Chondrocyte (in vitro differentiated cells): ENCODE measurements around the gene RTRAF. TPM values are rescaled to one million over a fixed set of nuclear protein-coding genes. Genes with fewer than 3 reads are reported as not detected.

ENCODE experiments used
- DNase-seq: peaks from one replicate; pipeline ENCODE4 v3.0.0; 2021; ENCODE audit warnings: mixed read lengths, low spot score
- H3K27ac Mint-ChIP-seq: one replicate; pipeline ENCODE4 v1.8.0; 2021; ENCODE audit warnings: mild to moderate bottlenecking, moderate library complexity, mixed read lengths; ENCODE audit not compliant: unreplicated experiment
- H3K27me3 Mint-ChIP-seq: 2 replicates; pipeline ENCODE4 v1.8.0; 2021; ENCODE audit warnings: low read depth, mixed read lengths
- H3K36me3 Mint-ChIP-seq: 2 replicates; pipeline ENCODE4 v1.8.0; 2021; ENCODE audit warnings: low read depth, mixed read lengths
- H3K4me1 Mint-ChIP-seq: 2 replicates; pipeline ENCODE4 v1.8.0; 2021; ENCODE audit warnings: low read depth, mild to moderate bottlenecking, mixed read lengths
- H3K4me3 Mint-ChIP-seq: one replicate; pipeline ENCODE4 v1.8.0; 2021; ENCODE audit warnings: mild to moderate bottlenecking, moderate library complexity, mixed read lengths; ENCODE audit not compliant: unreplicated experiment
- H3K9me3 Mint-ChIP-seq: 2 replicates; pipeline ENCODE4 v1.8.0; 2021; ENCODE audit warnings: low read depth, mixed read lengths
- total RNA-seq: library from RNA; stranded (reverse); gene quantifications from 3 replicates; pipeline ENCODE4 v1.2.1, GENCODE V29; 2021
- TF ChIP-seq, protein P1 (sequence below): fragments of 200-600 bp; sonication (generic); IDR thresholded peaks from 2 replicates; pipeline ENCODE4 v1.5.0; 2021; ENCODE audit warnings: antibody characterized with exemption, mild to moderate bottlenecking, moderate library complexity

Gene RTRAF
- total RNA-seq, 1 donor from 2014 or later = 169 TPM

DNA sequence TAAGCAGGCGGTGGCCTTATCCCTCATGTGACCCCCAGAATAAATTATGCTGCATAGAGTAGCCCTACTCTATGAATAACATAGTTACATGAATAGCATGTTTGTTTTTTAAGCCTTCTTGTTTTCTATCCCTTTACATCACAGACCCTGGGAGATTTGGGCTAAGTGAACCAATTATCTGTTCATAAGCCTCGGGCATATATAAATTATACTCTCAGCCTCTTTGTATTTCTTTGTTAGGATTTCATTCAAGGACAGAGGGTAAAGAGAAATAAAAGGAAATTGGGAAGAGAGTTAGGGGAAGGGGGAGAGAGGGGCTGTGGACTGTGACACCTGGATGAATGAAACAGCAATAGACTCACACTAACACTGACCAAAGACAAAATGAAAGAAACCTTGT lies 35.3 kb upstream of the RTRAF start:
- no peak overlapping the region for H3K4me3 Mint-ChIP-seq
- no peak for DNase-seq
- no peaks in the 10 kb centered on the region for H3K27me3 Mint-ChIP-seq
- H3K27ac Mint-ChIP-seq = no peak overlapping the region
- peaks cover 18% of the 10 kb centered on the region for H3K9me3 Mint-ChIP-seq
- no peaks in the 10 kb centered on the region for H3K4me1 Mint-ChIP-seq
- peaks cover 7% of the 10 kb centered on the region for H3K36me3 Mint-ChIP-seq
- TF ChIP-seq, protein P1, sequence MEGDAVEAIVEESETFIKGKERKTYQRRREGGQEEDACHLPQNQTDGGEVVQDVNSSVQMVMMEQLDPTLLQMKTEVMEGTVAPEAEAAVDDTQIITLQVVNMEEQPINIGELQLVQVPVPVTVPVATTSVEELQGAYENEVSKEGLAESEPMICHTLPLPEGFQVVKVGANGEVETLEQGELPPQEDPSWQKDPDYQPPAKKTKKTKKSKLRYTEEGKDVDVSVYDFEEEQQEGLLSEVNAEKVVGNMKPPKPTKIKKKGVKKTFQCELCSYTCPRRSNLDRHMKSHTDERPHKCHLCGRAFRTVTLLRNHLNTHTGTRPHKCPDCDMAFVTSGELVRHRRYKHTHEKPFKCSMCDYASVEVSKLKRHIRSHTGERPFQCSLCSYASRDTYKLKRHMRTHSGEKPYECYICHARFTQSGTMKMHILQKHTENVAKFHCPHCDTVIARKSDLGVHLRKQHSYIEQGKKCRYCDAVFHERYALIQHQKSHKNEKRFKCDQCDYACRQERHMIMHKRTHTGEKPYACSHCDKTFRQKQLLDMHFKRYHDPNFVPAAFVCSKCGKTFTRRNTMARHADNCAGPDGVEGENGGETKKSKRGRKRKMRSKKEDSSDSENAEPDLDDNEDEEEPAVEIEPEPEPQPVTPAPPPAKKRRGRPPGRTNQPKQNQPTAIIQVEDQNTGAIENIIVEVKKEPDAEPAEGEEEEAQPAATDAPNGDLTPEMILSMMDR = no peak

DNA sequence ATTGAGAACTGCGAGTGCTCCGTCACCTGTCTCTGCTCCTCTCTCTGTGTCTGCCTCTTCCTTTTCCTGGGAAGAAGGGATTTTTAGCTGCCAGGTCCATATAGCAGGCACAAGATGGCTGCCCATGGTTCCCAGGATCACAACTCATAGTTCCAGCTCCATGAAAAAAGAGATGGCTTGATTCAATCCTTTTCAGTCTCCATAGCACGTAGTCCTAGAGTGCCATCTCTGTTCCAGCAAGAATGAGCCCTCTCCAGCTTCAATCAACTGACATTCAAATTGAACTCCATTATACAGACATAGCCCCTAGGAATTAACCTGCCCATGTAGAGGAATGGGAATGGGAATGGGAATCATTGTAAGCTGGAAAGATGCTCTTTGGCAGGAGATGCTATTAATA lies 34.7 kb upstream of the RTRAF start:
- H3K4me1 Mint-ChIP-seq = no peaks in the 10 kb centered on the region
- TF ChIP-seq, protein P1 = no peak
- H3K27ac Mint-ChIP-seq = no peak overlapping the region
- peaks cover 12% of the 10 kb centered on the region for H3K36me3 Mint-ChIP-seq
- H3K4me3 Mint-ChIP-seq = no peak overlapping the region
- peaks cover 24% of the 10 kb centered on the region for H3K9me3 Mint-ChIP-seq
- DNase-seq = no peak
- H3K27me3 Mint-ChIP-seq = no peaks in the 10 kb centered on the region

DNA sequence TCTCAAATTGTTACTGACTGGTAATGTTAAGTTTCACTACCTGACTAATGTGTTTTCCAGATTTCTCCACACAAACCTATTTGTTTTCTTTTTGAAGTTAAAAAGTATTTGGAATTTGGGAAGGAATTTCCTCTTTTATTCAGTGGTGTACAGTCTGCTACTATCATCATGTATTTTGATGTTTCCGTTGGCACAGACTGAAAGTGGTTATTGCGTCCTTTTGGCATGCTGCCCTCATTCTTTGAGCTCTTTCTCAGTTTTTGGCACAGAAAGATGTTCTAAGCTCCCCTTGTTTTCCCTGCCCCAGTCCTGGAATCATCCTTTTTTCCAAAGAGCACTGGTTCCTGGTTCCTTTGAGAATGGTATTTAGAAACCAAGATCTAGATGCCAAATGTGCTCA lies 31.4 kb upstream of the RTRAF start:
- H3K36me3 Mint-ChIP-seq = peaks cover 17% of the 10 kb centered on the region
- H3K9me3 Mint-ChIP-seq = peaks cover 31% of the 10 kb centered on the region
- no peaks in the 10 kb centered on the region for H3K4me1 Mint-ChIP-seq
- TF ChIP-seq, protein P1 = no peak
- H3K27me3 Mint-ChIP-seq = no peaks in the 10 kb centered on the region
- no peak for DNase-seq
- H3K27ac Mint-ChIP-seq = no peak overlapping the region
- H3K4me3 Mint-ChIP-seq = no peak overlapping the region

DNA sequence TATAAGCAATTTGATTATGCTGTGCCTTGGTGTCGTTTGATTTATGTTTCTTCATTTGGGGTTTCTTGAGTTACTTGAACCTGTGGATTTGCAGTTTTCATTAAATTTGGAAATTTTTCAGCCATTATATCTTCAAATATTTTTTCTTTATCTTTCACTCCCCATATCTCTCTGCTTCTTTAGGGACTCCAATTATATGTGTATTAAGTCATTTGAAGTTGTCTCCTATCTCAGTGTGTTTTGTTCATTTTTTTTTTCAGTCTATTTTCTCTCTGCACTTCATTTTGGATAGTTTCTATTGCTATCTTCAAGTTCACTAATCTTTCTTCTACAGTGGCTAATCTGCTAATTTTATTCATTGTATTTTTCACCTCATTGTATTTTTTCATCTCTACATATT lies 29.4 kb upstream of the RTRAF start:
- Mint-ChIP-seq H3K27me3 (no peaks in the 10 kb centered on the region), H3K4me3 (no peak overlapping the region), H3K4me1 (no peaks in the 10 kb centered on the region), H3K27ac (no peak overlapping the region), H3K36me3 (peaks cover 17% of the 10 kb centered on the region), H3K9me3 (peaks cover 31% of the 10 kb centered on the region)
- TF ChIP-seq, protein P1 = no peak
- no peak for DNase-seq

DNA sequence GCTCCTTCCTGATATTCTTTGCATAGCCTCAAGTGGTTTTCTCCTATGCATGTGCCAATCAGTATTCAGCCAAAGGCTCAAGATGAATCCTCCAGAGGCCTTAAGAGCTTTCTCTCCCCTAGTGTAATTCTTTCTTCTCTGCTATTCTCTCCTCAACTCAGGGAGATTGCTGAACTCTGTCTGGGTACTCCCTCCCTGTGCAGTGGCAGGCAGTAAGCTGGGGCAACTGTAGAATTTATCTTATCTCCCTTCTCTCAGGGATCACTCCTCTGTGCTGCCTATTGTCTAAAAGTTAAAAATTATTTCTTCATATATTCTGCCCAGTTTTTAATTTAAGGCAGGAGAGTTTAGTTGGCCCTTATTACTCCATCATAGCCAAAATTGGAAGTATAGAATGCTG lies 28.5 kb upstream of the RTRAF start:
- Mint-ChIP-seq H3K4me1 (no peaks in the 10 kb centered on the region), H3K27ac (no peak overlapping the region), H3K27me3 (no peaks in the 10 kb centered on the region), H3K4me3 (no peak overlapping the region), H3K36me3 (peaks cover 17% of the 10 kb centered on the region), H3K9me3 (peaks cover 31% of the 10 kb centered on the region)
- no peak for DNase-seq
- TF ChIP-seq, protein P1 = no peak
